ELF-1 (cell line): ENCODE data around the gene COX7A2.

ENCODE experiments used
- DNase-seq: peaks from one replicate; pipeline ENCODE4 v3.0.0-alpha.2; 2016; ENCODE audit warnings: low read depth, low spot score

COX7A2 gene

GRCh38 chr6:75199889-75200288 is 43.7 kb downstream of the COX7A2 start:
- DNase-seq, result no peak

GRCh38 chr6:75196081-75196687 is 47.4 kb downstream of the COX7A2 start:
- no peak for DNase-seq

GRCh38 chr6:75188221-75188925 is 55.2 kb downstream of the COX7A2 start:
- DNase-seq, result no peak
